ENCODE results near the gene RAD21L1. TPM values are rescaled to one million over a fixed set of nuclear protein-coding genes. Genes with fewer than 3 reads are reported as not detected.

Gene RAD21L1
- total and polyA plus RNA-seq, 2 of the 8 experiments (the other 6 are each of a cell fraction or from before 2014, with no cell fraction given) = 0.06 to 0.26 TPM

GRCh38 chr20:1254254-1254653 lies 28.4 kb downstream of the RAD21L1 start:
- Histone ChIP-seq H4K5ac (ENCODE audit: insufficient read length, low read depth, low read length) (no peak overlapping the region), H2BK15ac (ENCODE audit: low read length) (no peak overlapping the region), H2BK5ac (ENCODE audit: low read depth, low read length) (no peak overlapping the region), H3K23ac (ENCODE audit: insufficient read length) (no peak overlapping the region), H3K23me2 (ENCODE audit: low read depth, low read length) (no peaks in the 10 kb centered on the region), H3K79me2 (ENCODE audit: control insufficient read depth in 1 of 2, insufficient read depth in 2 of 2, low read length in 2 of 2) (no peaks in the 10 kb centered on the region), H3K4me3 (ENCODE audit: extremely low read depth in 1 of 4, insufficient read depth in 2 of 4, low read depth in 3 of 4, low read length in 4 of 4) (no peak overlapping the region), H2AFZ (ENCODE audit: low read length) (no peak overlapping the region), H2BK120ac (replicated peaks; ENCODE audit: low read depth, low read length) (no peak overlapping the region), H3K4me2 (ENCODE audit: insufficient read depth in 1 of 2, low read depth in 2 of 2, low read length in 2 of 2) (no peak overlapping the region), H4K91ac (replicated peaks; ENCODE audit: insufficient read length, low read length) (no peak overlapping the region), H2BK20ac (ENCODE audit: low read length) (no peak overlapping the region), H3K14ac (ENCODE audit: insufficient read length) (no peak overlapping the region), H3K9ac (replicated peaks in 1 of 4; ENCODE audit: extremely low read depth in 1 of 4, low read depth in 3 of 4, low read length in 3 of 4) (no peak overlapping the region), H3K9me3 (ENCODE audit: insufficient read depth in 2 of 2, low read depth in 1 of 2, low read length in 1 of 2) (peaks cover 0 to 2% of the 10 kb centered on the region in 2 experiments; a peak in 1 of 4 replicates), H2AK5ac (ENCODE audit: low read depth, low read length) (no peak overlapping the region), H3K4me1 (replicated peaks in 1 of 4; ENCODE audit: control insufficient read depth in 3 of 4, insufficient read depth in 4 of 4, low read length in 3 of 4) (no peaks in the 10 kb centered on the region), H2BK12ac (ENCODE audit: low read depth, low read length) (no peak overlapping the region), H3K4ac (replicated peaks; ENCODE audit: insufficient read length, low read depth, low read length) (no peak overlapping the region), H3K27me3 (replicated peaks in 1 of 4; ENCODE audit: control insufficient read depth in 3 of 4, extremely low read depth in 1 of 4, insufficient read depth in 3 of 4, low read length in 3 of 4) (no peaks in the 10 kb centered on the region), H3K36me3 (ENCODE audit: control insufficient read depth in 2 of 4, insufficient read depth in 4 of 4, low read length in 3 of 4) (no peaks in the 10 kb centered on the region; a peak in 1 of 8 replicates), H4K20me1 (replicated peaks in 1 of 2; ENCODE audit: control insufficient read depth in 1 of 2, insufficient read depth in 2 of 2, low read length in 2 of 2) (no peaks in the 10 kb centered on the region), H3K18ac (ENCODE audit: extremely low read depth, low read length) (no peak overlapping the region), H3K56ac (replicated peaks; ENCODE audit: insufficient read length, low read depth, low read length) (no peak overlapping the region), H4K8ac (ENCODE audit: extremely low read depth, insufficient read depth, low read length) (no peak overlapping the region), H3K27ac (ENCODE audit: low read depth, low read length) (no peak overlapping the region), H3K79me1 (ENCODE audit: low read depth, low read length) (no peaks in the 10 kb centered on the region)
- no peak for FAIRE-seq
- 78% methylated on average over 2 of the region's 2 CpGs; no CpG with 5 or more reads in 1 of the 2 experiments for WGBS, 2 experiments (ENCODE audit: extremely low coverage in 1 of 2, insufficient coverage in 1 of 2, insufficient read length in 1 of 2, insufficient replicate concordance in 2 of 2, low coverage in 1 of 2, low lambda C conversion rate in 2 of 2, missing lambda C conversion rate in 1 of 2)
- no peak for DNase-seq (ENCODE audit: low read depth in 1 of 2, low spot score in 2 of 2)
- ChIA-PET CTCF (ENCODE audit: partially characterized antibody) (interaction anchor here (0.6 to 1.3 kb wide), 2 partner anchors 9 to 204 kb away, joined by 3 read pairs; no protein-coding TSS in a partner anchor), POLR2A (ENCODE audit: partially characterized antibody) (no interaction called here)
- TF ChIP-seq CREB1 (IDR thresholded peaks at IDR 0.05) = no peak
- TF ChIP-seq CTBP2 (IDR thresholded peaks at IDR 0.05; ENCODE audit: borderline replicate concordance, insufficient read depth, insufficient read length, low read length) = no peak
- TF ChIP-seq TAF7 (optimal IDR thresholded peaks at IDR 0.05; ENCODE audit: borderline replicate concordance, low read depth, low read length) = no peak
- no peak for TF ChIP-seq SRF (IDR thresholded peaks at IDR 0.05; ENCODE audit: low read depth, low read length)
- TF ChIP-seq SP2 (IDR thresholded peaks at IDR 0.05; ENCODE audit: low read length) = no peak
- no peak for TF ChIP-seq TBP (IDR thresholded peaks at IDR 0.05; ENCODE audit: low read depth, low read length)
- no peak for TF ChIP-seq CEBPB (IDR thresholded peaks at IDR 0.05; ENCODE audit: low read depth, low read length)
- TF ChIP-seq SUZ12 (IDR thresholded peaks at IDR 0.05; ENCODE audit: low read length) = no peak

Measured in H1 (cell line).